Motor neuron (in vitro differentiated cells): ENCODE data around the gene SIT1. TPM values are rescaled to one million over a fixed set of nuclear protein-coding genes. Genes with fewer than 3 reads are reported as not detected.
A peak's percentile ranks its signal among the peaks of the same experiment; 100 is the strongest.

ENCODE experiments used
- ATAC-seq, 8 experiments: fragments of 200-7000 bp; cut with Tn5 transposase; replicated peaks in 6 of 8; 2 replicates each; pipeline ENCODE4 v1.8.0; 2021; ENCODE audit warnings: mild to moderate bottlenecking in 8 of 8, moderate library complexity in 8 of 8
- H3K27ac ChIP-seq, 2 donors: fragments of 250-450 bp; sonication (Bioruptor Pico); 2 replicates each; pipeline ENCODE4 v1.9.0; 2021; ENCODE audit warnings: antibody characterized with exemption in 2 of 2, mild to moderate bottlenecking in 2 of 2, moderate library complexity in 1 of 2
- H3K4me1 ChIP-seq, 2 donors: fragments of 250-450 bp; sonication (Bioruptor Pico); replicated peaks in 1 of 2; 2 replicates each; pipeline ENCODE4 v1.6.1; 2021; ENCODE audit warnings: antibody characterized with exemption in 2 of 2, mild to moderate bottlenecking in 2 of 2, moderate library complexity in 1 of 2
- H3K4me3 ChIP-seq, 5 donors: fragments of 250-450 bp; sonication (Bioruptor Pico); 2 replicates each; pipeline ENCODE4 v1.9.0; 2021; ENCODE audit warnings: antibody characterized with exemption in 5 of 5, mild to moderate bottlenecking in 5 of 5, moderate library complexity in 4 of 5
- WGBS, 10 experiments: fragments of 450-650 bp; shearing (Covaris generic); methylation state at CpG; one replicate each; pipeline ENCODE4 v1.0.0; 2022; 5-methylcytosine and 5-hydroxymethylcytosine counted together
- in situ Hi-C, 9 experiments: fragments of 400-800 bp; cut with MboI; loops; one replicate each; pipeline ENCODE4 v1.15.0; 2021; ENCODE audit warnings: low sequenced_read_pairs in 9 of 9, low pct_unique_long_range_greater_than_20kb in 2 of 9; ENCODE audit not compliant: unreplicated experiment in 9 of 9
- total RNA-seq, 8 experiments: library from RNA; unstranded; fragments of 300-600 nt; gene quantifications; 2 replicates each; pipeline versions ENCODE4 v1.2.3 to v1.2.4, GENCODE V29; 2022

SIT1 gene, protein sequence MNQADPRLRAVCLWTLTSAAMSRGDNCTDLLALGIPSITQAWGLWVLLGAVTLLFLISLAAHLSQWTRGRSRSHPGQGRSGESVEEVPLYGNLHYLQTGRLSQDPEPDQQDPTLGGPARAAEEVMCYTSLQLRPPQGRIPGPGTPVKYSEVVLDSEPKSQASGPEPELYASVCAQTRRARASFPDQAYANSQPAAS
- total RNA-seq: under 1 TPM in 3 of 8 experiments, not detected in 5; 0.36 to 0.62 (median 0.46) TPM

- peaks cover 8 to 10% of the 10 kb centered on the region in 2 donors for H3K4me1 ChIP-seq
- no peak within 1 kb of the TSS for H3K4me3 ChIP-seq
- no peak within 1 kb of the TSS for H3K27ac ChIP-seq
- in situ Hi-C loops: no loop called here
- ATAC-seq: no peak
- WGBS, 10 experiments: 50 to 58% methylated on average over 2 to 3 of the region's 22 CpGs; no CpG with 5 or more reads in 8 of the 10 experiments
Measured at GRCh38 chr9:35650341-35651158, at the start of gene SIT1. SIT1 (minus strand) TSS chr9:35650931; CDS start chr9:35650853, 78 bp downstream.

DNA sequence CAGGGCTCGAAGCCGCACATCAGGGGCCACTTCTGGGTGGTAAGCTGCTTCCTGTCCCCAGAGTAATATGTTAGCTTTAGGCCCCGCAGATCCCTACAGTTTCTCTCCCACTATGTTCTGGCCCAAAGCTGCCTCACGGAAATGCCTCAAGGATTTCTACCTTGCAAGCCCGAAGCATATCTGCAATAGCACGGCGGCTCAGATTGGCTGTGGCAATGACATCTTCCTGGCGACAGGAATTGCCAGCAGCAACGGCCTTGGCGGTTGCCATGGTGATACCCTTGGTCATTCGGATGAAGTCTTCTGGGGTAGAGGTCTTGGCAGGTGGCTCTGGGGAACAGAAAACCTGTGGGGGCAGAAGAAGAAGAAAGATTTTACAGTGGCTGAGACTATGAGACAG is 49.3 kb upstream of the SIT1 start:
- no peak for ATAC-seq
- Histone ChIP-seq H3K4me1 (no peaks in the 10 kb centered on the region), H3K27ac (no peak overlapping the region), H3K4me3 (no peak overlapping the region)
- in situ Hi-C loops: no loop called here
- WGBS, 10 experiments: 69 to 100% (median 96%) methylated on average over 1 to 6 of the region's 11 CpGs; no CpG with 5 or more reads in 3 of the 10 experiments

- H3K27ac ChIP-seq: no peak overlapping the region
- ATAC-seq: no peak
- 83 to 100% (median 96%) methylated on average over 1 to 4 of the region's 5 CpGs; no CpG with 5 or more reads in 4 of the 10 experiments for WGBS, 10 experiments
- no peaks in the 10 kb centered on the region for H3K4me1 ChIP-seq
- no peak overlapping the region for H3K4me3 ChIP-seq
- in situ Hi-C loops: no loop called here
Measured at GRCh38 chr9:35698231-35698630, 47.5 kb upstream of the SIT1 start.

DNA sequence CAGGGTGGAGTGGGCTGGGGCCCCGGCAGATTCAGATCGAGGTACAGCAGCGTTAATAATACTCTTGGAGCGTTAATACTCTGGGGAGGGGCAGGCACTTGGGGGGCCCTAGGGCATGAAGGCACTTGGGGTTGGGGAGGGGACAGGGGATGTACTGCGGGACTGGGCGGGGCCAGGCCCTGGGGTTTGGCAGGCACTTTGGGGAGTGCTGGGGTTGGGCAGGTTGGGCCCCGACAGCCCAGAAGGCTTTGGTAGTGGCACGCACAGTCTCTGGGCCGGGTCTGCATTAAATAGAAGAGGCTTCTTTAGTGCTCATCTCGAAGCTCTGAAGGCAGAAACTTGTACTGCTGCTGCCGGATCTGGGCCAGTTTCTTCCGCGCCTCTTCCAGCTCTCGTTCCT is 46.8 kb upstream of the SIT1 start:
- in situ Hi-C loops: no loop called here
- ATAC-seq: peak in 3 of 8 experiments; percentile 13 to 35 (median 22)
- Histone ChIP-seq H3K4me3 (no peak overlapping the region), H3K4me1 (no peaks in the 10 kb centered on the region), H3K27ac (no peak overlapping the region)
- 60 to 100% (median 82%) methylated on average over 2 to 5 of the region's 14 CpGs; no CpG with 5 or more reads in 6 of the 10 experiments for WGBS, 10 experiments

- Histone ChIP-seq H3K4me3 (no peak overlapping the region), H3K27ac (no peak overlapping the region), H3K4me1 (no peaks in the 10 kb centered on the region)
- peak; percentile 67 to 85 (median 76) for ATAC-seq
- 10 to 62% (median 41%) methylated on average over 2 to 8 of the region's 9 CpGs; no CpG with 5 or more reads in 2 of the 10 experiments for WGBS, 10 experiments
- in situ Hi-C loops: no loop called here
Measured at GRCh38 chr9:35696520-35697215, 45.9 kb upstream of the SIT1 start.

DNA sequence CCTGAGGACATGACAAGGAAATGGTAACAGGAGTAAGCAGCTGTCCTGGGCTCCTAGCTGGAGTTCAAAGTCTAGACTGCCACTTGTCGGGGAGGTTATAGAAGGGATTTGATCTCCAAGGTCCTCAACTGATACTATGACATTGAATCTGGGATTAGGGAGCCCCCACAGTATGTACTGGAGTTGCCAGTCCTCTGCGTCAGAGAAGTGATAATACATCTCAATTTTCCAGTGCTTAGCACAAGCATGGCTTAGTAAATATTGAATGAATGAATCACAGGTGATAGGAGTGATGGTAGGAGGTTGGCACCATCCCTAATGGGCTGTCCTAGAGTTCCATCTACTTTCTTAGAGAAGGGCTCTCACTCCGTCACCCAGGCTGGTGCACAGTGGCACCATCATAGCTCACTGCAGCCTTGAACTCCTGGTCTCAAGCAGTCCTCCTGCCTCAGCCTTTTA is 45.2 kb upstream of the SIT1 start:
- in situ Hi-C loops: no loop called here
- 90 to 100% (median 100%) methylated on average over 1 to 2 of the region's 3 CpGs; no CpG with 5 or more reads in 4 of the 10 experiments for WGBS, 10 experiments
- ATAC-seq: peak in 1 of 8 experiments; percentile 5
- peaks cover 0 to 3% of the 10 kb centered on the region in 2 donors for H3K4me1 ChIP-seq
- H3K4me3 ChIP-seq: no peak overlapping the region
- no peak overlapping the region for H3K27ac ChIP-seq

- no peak overlapping the region for H3K27ac ChIP-seq
- H3K4me3 ChIP-seq: no peak overlapping the region
- ATAC-seq: no peak
- H3K4me1 ChIP-seq: peaks cover 0 to 18% of the 10 kb centered on the region in 2 donors
- in situ Hi-C loops: no loop called here
- 50 to 93% (median 74%) methylated on average over 2 to 11 of the region's 13 CpGs; no CpG with 5 or more reads in 1 of the 10 experiments for WGBS, 10 experiments
Measured at GRCh38 chr9:35691757-35692301, 41.1 kb upstream of the SIT1 start.

- 30 to 100% (median 56%) methylated on average over 1 to 4 of the region's 10 CpGs; no CpG with 5 or more reads in 7 of the 10 experiments for WGBS, 10 experiments
- in situ Hi-C loops: no loop called here
- ATAC-seq: peak in 1 of 8 experiments; percentile 13
- Histone ChIP-seq H3K4me1 (peaks cover 0 to 18% of the 10 kb centered on the region in 2 donors), H3K4me3 (peak overlapping the region in 4 of 5 donors; percentile 29 to 45 (median 41)), H3K27ac (no peak overlapping the region)
Measured at GRCh38 chr9:35691334-35691650, 40.6 kb upstream of the SIT1 start.

GRCh38 chr9:35690614-35691333 is 40.0 kb upstream of the SIT1 start:
- Histone ChIP-seq H3K4me3 (peak overlapping the region; percentile 23 to 45 (median 37)), H3K4me1 (peaks cover 0 to 18% of the 10 kb centered on the region in 2 donors), H3K27ac (no peak overlapping the region)
- peak; percentile 49 to 66 (median 59) for ATAC-seq
- no CpG with 5 or more reads among the region's 61 CpGs for WGBS, 10 experiments
- in situ Hi-C loops: no loop called here

DNA sequence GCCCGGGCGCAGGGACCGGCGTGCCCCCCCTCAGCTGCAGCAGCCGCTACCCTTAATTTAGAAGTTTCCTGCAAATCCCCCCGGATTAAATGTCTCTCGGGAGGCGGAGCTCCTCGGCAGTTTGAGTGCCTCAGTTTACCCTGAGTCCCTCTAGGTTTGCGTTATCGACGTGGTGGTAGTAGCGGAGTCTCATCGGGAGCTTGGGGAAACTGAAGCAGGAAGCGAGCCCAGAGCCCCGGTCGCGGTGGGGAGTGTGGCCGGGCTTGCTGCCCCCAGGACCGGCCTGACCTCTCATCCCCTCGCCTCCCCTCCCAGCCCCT is 39.5 kb upstream of the SIT1 start:
- Histone ChIP-seq H3K4me3 (peak overlapping the region; percentile 23 to 45 (median 37)), H3K4me1 (peaks cover 0 to 18% of the 10 kb centered on the region in 2 donors), H3K27ac (no peak overlapping the region)
- in situ Hi-C loops: no loop called here
- 0 to 1% methylated on average over 2 to 13 of the region's 21 CpGs; no CpG with 5 or more reads in 8 of the 10 experiments for WGBS, 10 experiments
- ATAC-seq: no peak

GRCh38 chr9:35689542-35690293 is 39.0 kb upstream of the SIT1 start, which contains the start of gene TPM2:
TPM2 (minus strand) TSS chr9:35689925; CDS start chr9:35689817, 108 bp downstream.
- 0 to 26% (median 3%) methylated on average over 4 to 7 of the region's 61 CpGs; no CpG with 5 or more reads in 7 of the 10 experiments for WGBS, 10 experiments
- Histone ChIP-seq H3K27ac (no peak within 1 kb of the TSS), H3K4me3 (peak within 1 kb of the TSS; percentile 23 to 45 (median 37)), H3K4me1 (peaks cover 0 to 18% of the 10 kb centered on the region in 2 donors)
- ATAC-seq: peak in 6 of 8 experiments; percentile 25 to 66 (median 35)
- in situ Hi-C loops: no loop called here
